HG03520 (cell line): ENCODE data around the gene FBXL5.

Source experiments
- ATAC-seq: cut with Tn5 transposase; IDR thresholded peaks from one replicate; pipeline ENCODE4 v1.9.1; 2021; ENCODE audit warnings: mild to moderate bottlenecking, moderate library complexity; ENCODE audit not compliant: unreplicated experiment

Gene FBXL5

GRCh38 chr4:15677507-15677988 lies 22.4 kb upstream of the FBXL5 start:
- no peak for ATAC-seq

- no peak for ATAC-seq
These were observed 21.7 kb upstream of the FBXL5 start for GRCh38 chr4:15676899-15677298.

- ATAC-seq: no peak
These were observed 20.9 kb upstream of the FBXL5 start for GRCh38 chr4:15676039-15676438.

- no peak for ATAC-seq
These were observed 20.2 kb upstream of the FBXL5 start for GRCh38 chr4:15675356-15675755.

- no peak for ATAC-seq
These were observed 19.8 kb upstream of the FBXL5 start for GRCh38 chr4:15674926-15675325.

- no peak for ATAC-seq
These were observed 18.9 kb upstream of the FBXL5 start for GRCh38 chr4:15674046-15674445.

- ATAC-seq: no peak
These were observed 18.2 kb upstream of the FBXL5 start for GRCh38 chr4:15673337-15673736.

- ATAC-seq: no peak
These were observed 16.9 kb upstream of the FBXL5 start for GRCh38 chr4:15672101-15672500.

- ATAC-seq: no peak
These were observed 15.4 kb upstream of the FBXL5 start for GRCh38 chr4:15670576-15670975.

GRCh38 chr4:15668566-15669435 lies 13.6 kb upstream of the FBXL5 start:
- ATAC-seq: no peak

GRCh38 chr4:15667006-15667405 lies 11.8 kb upstream of the FBXL5 start:
- ATAC-seq: no peak

GRCh38 chr4:15665753-15666365 lies 10.7 kb upstream of the FBXL5 start:
- ATAC-seq: no peak

- ATAC-seq: no peak
These were observed 4.8 kb upstream of the FBXL5 start for GRCh38 chr4:15659768-15660570.

- ATAC-seq: no peak
These were observed 3.6 kb upstream of the FBXL5 start for GRCh38 chr4:15658781-15659180.

- no peak for ATAC-seq
These were observed 3.1 kb upstream of the FBXL5 start for GRCh38 chr4:15658136-15658770.

GRCh38 chr4:15657366-15657765 lies 2.2 kb upstream of the FBXL5 start:
- no peak for ATAC-seq

GRCh38 chr4:15656038-15656470 lies 897 bp upstream of the FBXL5 start:
- ATAC-seq: no peak

GRCh38 chr4:15654593-15655222 lies 449 bp downstream of the FBXL5 start:
- ATAC-seq: peak; percentile 43

GRCh38 chr4:15653864-15654592 lies 1.1 kb downstream of the FBXL5 start:
- peak; percentile 26 for ATAC-seq

- no peak for ATAC-seq
These were observed 1.7 kb downstream of the FBXL5 start for GRCh38 chr4:15653420-15653819.
